ENCODE measurements around the gene RAB1B.
"Not testable (repeated sequence)": the region's sequence is repeated elsewhere in the genome, so short reads cannot be mapped to it uniquely, and the experiment has no call there.

The RAB1B gene

GRCh38 chr11:66310803-66311440 lies 42.5 kb downstream of the RAB1B start:
- not testable (repeated sequence) for DNase-seq

DNA sequence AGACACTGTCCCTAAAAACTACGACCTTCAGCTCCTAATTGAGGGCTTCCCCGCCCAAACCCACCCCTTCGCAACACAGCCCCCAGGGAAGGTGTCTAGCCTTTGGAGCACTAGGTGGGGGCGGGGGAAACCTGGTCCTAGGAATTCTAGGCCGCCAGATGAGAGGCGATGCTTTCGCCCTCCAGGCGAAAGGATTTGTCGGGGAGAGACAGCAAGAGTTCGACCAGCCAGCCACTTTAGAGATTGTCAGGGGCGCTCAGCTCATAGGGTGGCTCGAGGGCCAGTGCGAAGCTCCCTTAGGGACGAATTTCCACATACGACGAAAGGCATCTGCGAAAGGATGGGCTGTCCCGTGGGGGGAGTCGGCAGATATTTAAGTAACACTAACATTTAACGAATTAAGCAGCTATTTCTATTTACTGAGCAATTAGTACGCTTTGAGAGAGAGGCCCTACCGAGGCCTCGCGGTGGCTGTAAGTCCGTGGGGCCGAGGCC lies 43.1 kb downstream of the RAB1B start:
- DNase-seq: no peak

DNA sequence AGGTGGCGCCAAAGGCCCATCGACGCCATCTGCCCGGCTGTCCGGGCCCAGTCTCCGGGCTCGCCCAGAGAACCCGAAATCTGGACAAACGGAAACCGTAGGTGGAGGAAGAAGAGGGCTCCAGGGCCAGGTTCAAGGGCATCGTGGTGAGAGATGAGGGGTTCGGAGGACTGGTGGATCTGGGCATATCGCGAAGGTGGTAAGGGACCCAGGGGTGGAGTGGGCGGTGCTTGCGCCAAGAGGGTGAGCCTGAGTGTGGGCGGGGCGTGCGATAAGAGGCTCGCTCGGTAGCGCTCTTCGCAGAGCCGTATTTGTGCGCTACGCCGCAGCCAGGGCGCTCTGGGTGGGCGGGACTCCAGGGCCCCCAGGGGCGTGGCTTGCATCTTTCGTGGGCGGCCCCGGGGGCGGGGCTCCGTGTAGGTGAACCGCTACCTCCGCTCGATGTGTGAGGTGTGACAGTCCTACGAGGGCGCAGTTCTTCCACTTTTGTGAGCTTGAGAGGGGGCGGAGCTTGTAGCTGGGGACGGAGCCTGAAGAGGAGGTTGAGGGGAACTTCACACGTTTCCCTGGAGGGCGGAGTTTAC lies 43.6 kb downstream of the RAB1B start:
- peak; percentile 95 for DNase-seq

- DNase-seq: peak; percentile 98
Measured at GRCh38 chr11:66312549-66313320, 44.3 kb downstream of the RAB1B start.

DNA sequence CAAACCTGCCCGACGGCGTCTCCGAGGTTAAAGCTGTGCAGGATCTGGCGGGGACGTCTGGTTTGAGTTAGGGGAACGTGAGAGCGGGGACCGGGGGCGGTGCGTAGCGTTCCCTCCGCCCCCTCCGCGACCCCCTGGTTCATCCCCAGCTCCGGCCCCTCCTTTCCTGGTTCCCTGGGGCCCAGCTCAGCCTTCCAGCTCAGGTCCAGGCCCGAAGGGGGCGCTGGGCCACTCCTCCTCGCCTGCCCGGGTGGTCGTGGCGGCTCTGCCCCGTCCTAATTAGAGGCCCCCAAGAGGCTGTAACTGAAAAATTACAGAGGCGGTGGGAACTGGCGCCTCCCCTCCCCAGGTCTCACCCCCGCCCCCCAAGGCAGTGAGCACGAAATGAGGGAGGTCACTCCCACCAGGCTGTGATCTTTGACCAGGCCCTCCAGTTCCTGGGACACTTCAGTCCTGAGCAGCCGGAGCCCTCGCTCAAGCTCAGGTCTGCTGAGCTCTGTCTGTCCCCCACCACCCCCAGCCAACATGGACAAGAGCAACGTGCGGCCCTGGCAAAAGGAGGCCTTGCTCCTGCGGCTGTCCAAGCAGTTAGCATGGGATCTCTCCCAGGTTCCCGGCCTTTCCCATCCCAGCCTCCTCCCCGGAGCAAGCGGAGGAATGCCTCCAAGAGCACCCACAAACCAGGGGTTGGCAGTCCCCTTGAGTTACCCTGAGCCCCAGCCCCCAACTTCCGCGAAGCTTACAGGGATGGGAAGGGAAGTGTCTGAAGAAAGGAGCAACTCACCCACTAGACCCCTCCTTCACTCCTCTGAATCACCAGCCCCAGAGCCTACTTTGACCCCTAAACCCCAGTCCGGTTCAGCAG lies 45.1 kb downstream of the RAB1B start:
- no peak for DNase-seq

- DNase-seq: no peak
Measured at GRCh38 chr11:66314186-66314501, 45.7 kb downstream of the RAB1B start.

- no peak for DNase-seq
Measured at GRCh38 chr11:66314561-66315497, 46.4 kb downstream of the RAB1B start.

DNA sequence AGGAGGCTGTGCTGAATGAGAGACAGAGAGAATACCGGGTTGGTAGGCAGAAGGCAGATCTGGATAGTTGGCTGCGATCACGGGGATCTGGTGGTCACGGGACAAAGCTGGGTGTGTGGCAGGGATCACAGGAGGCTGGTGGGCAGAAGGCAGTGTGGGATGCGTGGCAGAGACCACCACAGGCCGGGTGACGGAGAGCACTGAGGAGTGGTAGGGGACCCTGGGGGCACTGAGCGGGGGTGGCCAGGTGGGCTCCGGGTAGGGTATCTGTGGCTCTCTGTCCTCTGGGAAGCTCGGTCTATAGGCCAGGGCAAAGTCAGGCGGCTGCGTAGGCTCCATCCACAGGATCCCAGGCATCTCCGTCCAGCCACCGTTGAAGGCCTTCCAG lies 47.1 kb downstream of the RAB1B start:
- DNase-seq: no peak

DNA sequence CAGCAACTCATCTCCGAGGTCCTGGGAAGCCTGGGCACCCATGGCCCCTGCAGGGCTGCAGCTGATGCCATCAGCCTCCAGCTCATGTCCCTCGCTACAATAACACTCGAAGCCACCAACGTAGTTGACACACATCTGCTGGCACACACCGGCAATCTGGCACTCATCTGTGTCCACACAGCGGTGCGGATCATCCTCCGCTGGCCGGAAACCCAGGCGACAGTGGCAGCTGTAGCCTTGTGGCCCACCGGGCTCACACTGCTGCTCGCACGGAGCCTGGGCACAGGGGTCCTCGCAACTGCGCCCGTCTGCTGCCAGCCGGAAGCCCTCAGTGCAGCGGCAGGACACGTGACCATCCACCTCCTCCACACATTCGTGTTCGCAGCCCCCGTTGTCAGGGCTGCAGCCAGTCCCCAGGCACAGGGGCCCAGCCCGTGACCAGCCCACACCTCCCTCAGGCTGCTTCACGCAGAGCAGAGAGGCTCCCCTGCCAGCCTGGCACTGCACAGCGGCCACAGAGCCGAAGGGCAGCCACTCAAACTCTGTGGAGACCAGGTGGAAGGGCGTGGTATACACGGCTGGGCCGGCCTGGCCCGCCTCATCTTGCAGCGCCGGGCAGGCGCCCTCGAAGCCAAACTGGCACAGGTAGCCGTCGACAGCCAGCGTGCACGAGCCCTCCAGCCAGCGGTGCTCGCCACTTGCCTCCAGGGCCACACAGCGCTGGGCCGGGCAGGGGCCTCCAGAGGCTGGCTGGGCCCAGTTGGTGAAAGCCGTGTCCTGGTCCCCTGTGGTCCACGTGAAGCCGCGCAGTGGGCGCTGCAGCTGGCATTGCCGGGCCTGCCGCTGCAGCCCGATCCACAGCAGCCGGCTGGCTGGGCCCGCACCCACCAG lies 47.7 kb downstream of the RAB1B start:
- DNase-seq: no peak

DNA sequence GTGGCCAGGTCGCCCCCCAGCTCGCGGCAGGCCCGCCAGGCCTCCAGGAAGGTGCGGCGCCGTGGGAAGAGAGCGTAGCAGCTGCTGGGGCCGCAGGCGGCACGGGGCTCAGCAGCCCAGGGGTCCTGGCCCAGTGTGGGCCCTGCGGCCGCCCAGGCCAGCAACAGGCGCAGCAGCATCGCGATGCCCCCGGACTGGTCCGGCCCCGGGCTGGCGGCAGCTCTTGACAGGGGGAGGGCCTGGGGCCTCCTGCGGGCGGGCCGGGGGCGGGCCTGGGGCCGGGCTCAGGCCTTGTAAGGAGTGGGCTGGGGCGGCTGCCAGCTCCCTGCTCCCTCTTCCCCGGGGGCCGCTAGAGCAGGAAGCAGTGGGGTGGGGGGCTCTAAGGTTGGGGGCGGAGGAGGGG lies 48.4 kb downstream of the RAB1B start, which contains the start of gene CD248:
CD248 (minus strand) TSS at position 196 of the 403 bp plus-strand sequence; CDS start at position 179, 17 bp downstream.
- DNase-seq: no peak

DNA sequence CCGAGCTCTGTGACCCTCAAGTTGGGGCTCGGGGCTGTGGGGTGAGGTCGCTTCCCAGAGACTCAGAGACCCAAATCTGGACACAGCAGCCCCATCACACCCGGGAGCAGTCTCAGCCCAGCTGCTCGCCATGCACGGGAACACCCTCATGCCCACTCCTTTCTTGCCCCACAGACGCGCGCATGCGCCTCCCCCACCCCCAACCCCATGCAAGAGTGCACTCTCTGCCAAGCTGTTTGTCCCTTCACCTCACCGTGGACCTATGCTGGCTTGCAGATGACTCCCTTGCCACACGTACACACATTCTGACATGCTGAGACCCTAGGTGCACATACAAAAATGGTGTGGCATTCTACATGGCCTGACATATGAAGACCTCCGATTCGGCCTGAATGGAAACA lies 48.9 kb downstream of the RAB1B start:
- DNase-seq: no peak

GRCh38 chr11:66317723-66318599 lies 49.5 kb downstream of the RAB1B start:
- no peak for DNase-seq

DNA sequence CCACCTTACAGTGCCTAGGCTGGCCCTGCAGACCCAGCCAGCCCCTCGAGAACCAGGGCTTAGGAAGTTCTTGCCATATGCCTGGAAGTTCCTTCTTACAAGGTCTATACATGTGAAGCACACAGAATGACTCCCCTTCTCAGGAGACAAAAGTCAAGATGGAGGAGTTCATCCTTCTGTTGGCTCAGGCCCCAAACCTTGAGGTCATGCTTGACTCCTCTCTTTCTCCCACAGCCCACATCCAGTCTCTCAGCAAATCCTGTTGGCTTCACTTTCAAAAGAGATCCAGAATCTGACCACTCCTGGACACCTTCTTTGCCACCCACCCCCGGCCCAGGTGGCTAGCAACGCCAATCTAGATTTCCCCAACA lies 50.1 kb downstream of the RAB1B start:
- DNase-seq: no peak

- DNase-seq: not testable (repeated sequence)
Measured at GRCh38 chr11:66320289-66320688, 51.9 kb downstream of the RAB1B start.

GRCh38 chr11:66320748-66321147 lies 52.3 kb downstream of the RAB1B start:
- DNase-seq: not testable (repeated sequence)

DNA sequence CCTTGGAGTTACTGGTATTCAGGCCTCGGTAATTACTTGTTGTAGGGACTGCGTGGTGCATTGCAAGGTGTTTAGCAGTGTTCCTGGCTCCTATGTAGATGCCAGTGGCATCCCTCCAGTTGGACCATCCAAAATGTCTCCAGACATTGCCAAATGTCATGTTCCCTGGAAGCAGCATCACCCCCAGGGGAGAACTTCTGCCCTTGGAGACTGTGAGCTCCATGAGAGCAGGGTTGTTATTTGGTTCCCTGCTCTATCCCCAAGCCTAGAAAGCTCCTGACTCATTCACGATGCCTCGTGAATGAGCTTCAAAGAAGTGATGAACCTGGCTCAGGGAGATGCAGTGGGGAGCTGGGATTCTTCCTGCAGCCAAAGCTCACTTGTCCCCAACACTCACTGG lies 53.2 kb downstream of the RAB1B start:
- DNase-seq: no peak

DNA sequence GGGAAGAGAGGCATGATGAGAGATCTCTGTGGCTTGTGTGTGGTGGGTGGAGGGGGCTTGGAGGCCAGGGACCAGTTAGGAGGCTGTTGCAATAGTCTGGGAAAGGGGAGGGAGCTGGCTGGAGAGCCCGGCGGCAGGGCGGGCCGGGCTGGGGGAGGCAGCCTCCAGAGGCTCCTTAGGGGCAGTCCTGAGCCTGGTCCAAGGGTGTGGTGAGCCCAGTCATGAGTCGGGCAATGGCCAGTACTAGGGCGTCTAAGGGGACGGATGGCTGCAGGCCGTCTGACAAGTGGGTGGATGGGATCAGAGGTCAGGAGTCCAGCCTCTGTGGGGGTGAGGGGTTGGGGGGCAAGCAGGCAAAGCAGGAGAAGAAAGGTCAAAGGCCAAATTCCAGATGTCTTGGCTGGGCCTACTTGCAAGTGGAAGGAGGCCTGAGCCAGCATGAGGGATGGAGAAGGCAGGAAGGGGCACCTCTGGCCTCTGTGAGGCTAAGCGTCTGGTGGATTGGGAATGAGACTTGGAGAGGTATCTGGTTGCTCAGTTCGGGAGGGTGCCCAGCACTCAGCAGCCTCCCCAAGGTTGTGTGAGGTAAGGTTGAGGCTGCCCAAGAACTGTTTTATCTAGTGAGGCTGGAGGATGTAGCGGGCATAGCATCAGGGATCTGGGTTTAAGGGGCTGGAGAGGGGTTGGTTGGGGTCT lies 54.4 kb downstream of the RAB1B start:
- no peak for DNase-seq

DNA sequence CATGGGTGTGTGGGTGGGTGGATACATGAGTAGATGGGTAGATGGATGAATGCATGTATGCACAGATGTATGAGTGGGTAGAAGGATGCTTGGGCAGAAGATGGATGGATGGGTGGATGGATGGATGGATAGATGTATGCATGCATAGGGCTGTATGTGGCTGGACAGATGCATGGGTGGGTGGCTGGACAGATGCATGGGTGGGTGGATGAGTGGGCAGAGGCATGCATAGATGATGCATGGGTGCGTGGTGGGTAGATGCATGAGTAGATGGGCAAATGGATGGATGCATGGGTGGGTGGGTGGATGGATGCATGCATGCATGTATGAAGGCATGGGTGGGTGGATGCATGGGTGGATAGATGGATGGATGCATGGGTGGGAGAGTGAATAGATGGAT lies 55.2 kb downstream of the RAB1B start:
- no peak for DNase-seq

- no peak for DNase-seq
Measured at GRCh38 chr11:66324664-66325063, 56.2 kb downstream of the RAB1B start.

Data from NCI-H2227 treated with DMSO at 0.1 percent for 48 hours (cell line).